K562 (cell line): ENCODE results near the gene PFAS. TPM values are rescaled to one million over a fixed set of nuclear protein-coding genes. Genes with fewer than 3 reads are reported as not detected.

Source experiments
- ARNT ChIP-seq, 2 experiments: fragments of 450-650 bp; IDR thresholded peaks; 2 replicates each; pipeline ENCODE4 v1.6.1; 2016; ENCODE audit warnings: mild to moderate bottlenecking in 1 of 2
- DDX20 ChIP-seq: fragments of 450-650 bp; IDR thresholded peaks from 2 replicates; pipeline ENCODE4 v1.6.1; 2016; ENCODE audit warnings: missing genetic modification characterization, low read depth, mild to moderate bottlenecking, missing compliant biosample characterization, moderate library complexity
- GABPB2 ChIP-seq: fragments of 250-450 bp; sonication (Bioruptor Pico); conservative IDR thresholded peaks from 2 replicates; pipeline ENCODE4 v1.5.1; 2021; ENCODE audit warnings: mild to moderate bottlenecking
- HEY1 ChIP-seq: fragments of 250-450 bp; sonication (Bioruptor Pico); IDR thresholded peaks from 2 replicates; pipeline ENCODE4 v1.5.0; 2020; ENCODE audit warnings: mild to moderate bottlenecking, moderate library complexity, borderline replicate concordance
- HOXB6 ChIP-seq: fragments of 250-450 bp; sonication (Bioruptor Pico); IDR thresholded peaks from 2 replicates; pipeline ENCODE4 v1.5.1; 2022; ENCODE audit warnings: mild to moderate bottlenecking, borderline replicate concordance
- KDM1A ChIP-seq, 2 experiments: fragments of 450-650 bp; IDR thresholded peaks; 2 replicates each; pipeline ENCODE4 v1.6.1; 2016; ENCODE audit warnings: mild to moderate bottlenecking in 2 of 2
- MBD2 ChIP-seq: sonication (generic); IDR thresholded peaks from 2 replicates; pipeline ENCODE4 v1.6.1; 2016; ENCODE audit warnings: low read depth, borderline replicate concordance
- NFIX ChIP-seq: fragments of 250-450 bp; sonication (Bioruptor Pico); IDR thresholded peaks from 2 replicates; pipeline ENCODE4 v1.4.0; 2020; ENCODE audit warnings: low read depth, mild to moderate bottlenecking, moderate library complexity
- NR2C2 ChIP-seq, 2 experiments: fragments of 200-800 bp in 1 of 2; sonication (Bioruptor generic) in 1 of 2; sonication (generic) in 1 of 2; formaldehyde crosslinking in 1 of 2; IDR thresholded peaks; 2 replicates each; pipeline versions ENCODE4 v1.6.1 to v1.8.0; 2016 to 2022; ENCODE audit warnings: mild to moderate bottlenecking in 1 of 2, missing compliant biosample characterization in 1 of 2, missing genetic modification characterization in 1 of 2, missing genetic modification reagents in 1 of 2
- NUFIP1 ChIP-seq: fragments of 450-650 bp; IDR thresholded peaks from 2 replicates; pipeline ENCODE4 v1.6.1; 2018; ENCODE audit not compliant: partially characterized antibody
- PRPF4 ChIP-seq: fragments of 200-400 bp; formaldehyde crosslinking; IDR thresholded peaks from one replicate; pipeline ENCODE4 v1.6.1; 2017; ENCODE audit warnings: low read length, low read depth, mild to moderate bottlenecking; ENCODE audit not compliant: insufficient read depth, poor library complexity, severe bottlenecking
- SP1 ChIP-seq: sonication (generic); formaldehyde crosslinking; IDR thresholded peaks from 2 replicates; pipeline ENCODE4 v1.8.1; 2022; ENCODE audit warnings: mild to moderate bottlenecking, missing genetic modification reagents
- SRSF1 ChIP-seq: fragments of 200-400 bp; formaldehyde crosslinking; IDR thresholded peaks from 2 replicates; pipeline ENCODE4 v1.6.1; 2017; ENCODE audit warnings: mild to moderate bottlenecking, low read depth, low read length, moderate library complexity
- TAL1 ChIP-seq: fragments of 450-650 bp; IDR thresholded peaks from 2 replicates; pipeline ENCODE4 v1.6.1; 2016; ENCODE audit warnings: mild to moderate bottlenecking
- VEZF1 ChIP-seq: fragments of 200-800 bp; sonication (Bioruptor generic); IDR thresholded peaks from 2 replicates; pipeline ENCODE4 v1.6.1; 2017; ENCODE audit warnings: missing genetic modification characterization, missing compliant biosample characterization
- ZBTB7A ChIP-seq: IDR thresholded peaks from 2 replicates; pipeline ENCODE4 v1.6.1; 2011; ENCODE audit warnings: low read depth, mild to moderate bottlenecking, low read length, moderate library complexity, borderline replicate concordance; ENCODE audit not compliant: control insufficient read depth
- ZNF253 ChIP-seq: fragments of 250-450 bp; sonication (Bioruptor Pico); conservative IDR thresholded peaks from 2 replicates; pipeline ENCODE4 v1.6.1; 2021; ENCODE audit warnings: mild to moderate bottlenecking
- ZNF282 ChIP-seq: sonication (generic); formaldehyde crosslinking; IDR thresholded peaks from 2 replicates; pipeline ENCODE4 v1.8.1; 2023; ENCODE audit warnings: missing genetic modification reagents
- ZNF408 ChIP-seq: fragments of 250-450 bp; sonication (Bioruptor Pico); IDR thresholded peaks from 2 replicates; pipeline ENCODE4 v1.4.0; 2020; ENCODE audit warnings: low read depth, mild to moderate bottlenecking, moderate library complexity
- ZNF668 ChIP-seq: fragments of 250-450 bp; sonication (Bioruptor Pico); IDR thresholded peaks from 2 replicates; pipeline ENCODE4 v1.8.0; 2022; ENCODE audit warnings: mild to moderate bottlenecking, inconsistent platforms
- polyA plus RNA-seq, 8 experiments: library from polyadenylated mRNA; depleted of rRNA in 4 of 8; stranded (reverse) in 5 of 8; unstranded in 3 of 8; fragments of >200 nt; fragmentation: Nextera tagmentation in 2 of 8; fragmentation: Illumina TruSeq in 1 of 8; extraction: Ambion mirVana in 2 of 8; extraction: Trizol in 1 of 8; gene quantifications; 2 replicates each; pipeline versions ENCODE4 v1.2.1 to v1.2.3, GENCODE V29; 2011 to 2014; ENCODE audit warnings: inconsistent platforms in 1 of 8, missing spikeins in 1 of 8
- total RNA-seq, 7 experiments: library from RNA; depleted of rRNA in 6 of 7; stranded (reverse); fragments of >200 nt in 6 of 7; fragmentation: Illumina TruSeq in 2 of 7; extraction: Trizol in 2 of 7; gene quantifications; 2 replicates each; pipeline versions ENCODE4 v1.2.1 to v1.2.3, GENCODE V29; 2011 to 2021; ENCODE audit warnings: low replicate concordance in 1 of 7
- TF ChIP-seq, protein P1 (sequence below): IDR thresholded peaks from 2 replicates; pipeline ENCODE4 v1.6.1; 2014; ENCODE audit warnings: antibody characterized with exemption
- TF ChIP-seq, protein P2 (sequence below): fragments of 200-800 bp; sonication (Bioruptor generic); IDR thresholded peaks from 2 replicates; pipeline ENCODE4 v1.6.1; 2017; ENCODE audit warnings: missing genetic modification characterization, missing compliant biosample characterization
- TF ChIP-seq, protein P3 (sequence below): fragments of 450-650 bp; conservative IDR thresholded peaks from 2 replicates; pipeline ENCODE4 v1.6.1; 2016; ENCODE audit warnings: missing genetic modification characterization, low read depth, mild to moderate bottlenecking, control low read depth, missing compliant biosample characterization

PFAS gene
- total and polyA plus RNA-seq, 9 of the 15 experiments (the other 6 are each of a cell fraction or from before 2014, with no cell fraction given), result 11.6 to 131 (median 43.9) TPM

DNA sequence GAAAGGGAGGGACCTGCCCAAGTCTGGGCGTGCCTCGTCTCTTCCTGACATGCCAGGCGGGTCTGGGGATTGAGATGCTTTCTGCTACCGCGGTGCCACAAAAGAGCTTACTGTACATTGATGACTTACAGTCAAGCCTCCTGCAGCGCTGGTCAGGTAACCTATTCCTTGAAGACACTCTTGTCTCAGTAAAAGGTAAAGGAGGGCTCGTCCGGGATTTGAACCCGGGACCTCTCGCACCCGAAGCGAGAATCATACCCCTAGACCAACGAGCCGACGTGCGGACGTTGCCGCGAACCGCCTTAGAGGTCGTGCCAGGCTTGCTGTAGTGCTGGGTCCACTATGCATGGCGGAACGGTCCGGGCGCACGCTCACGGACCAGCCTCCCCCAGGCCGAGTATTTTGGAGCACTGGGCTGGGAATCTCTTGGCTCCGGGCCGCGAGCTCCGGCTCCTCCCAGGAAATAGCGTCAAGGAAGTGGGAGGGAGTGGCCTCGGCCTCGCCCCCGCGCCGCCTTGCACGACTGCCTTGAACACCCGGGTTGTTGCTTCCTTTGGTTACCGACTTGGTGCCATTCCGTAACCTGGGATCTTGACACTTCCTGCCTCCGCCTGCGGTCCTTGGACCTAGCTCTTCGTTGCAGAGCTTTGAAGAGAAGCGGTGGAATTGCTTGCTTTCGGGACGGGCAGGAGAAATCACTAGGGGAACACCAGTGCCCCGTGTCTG lies 26.3 kb upstream of the PFAS start (continued):
- TF ChIP-seq, protein P1, sequence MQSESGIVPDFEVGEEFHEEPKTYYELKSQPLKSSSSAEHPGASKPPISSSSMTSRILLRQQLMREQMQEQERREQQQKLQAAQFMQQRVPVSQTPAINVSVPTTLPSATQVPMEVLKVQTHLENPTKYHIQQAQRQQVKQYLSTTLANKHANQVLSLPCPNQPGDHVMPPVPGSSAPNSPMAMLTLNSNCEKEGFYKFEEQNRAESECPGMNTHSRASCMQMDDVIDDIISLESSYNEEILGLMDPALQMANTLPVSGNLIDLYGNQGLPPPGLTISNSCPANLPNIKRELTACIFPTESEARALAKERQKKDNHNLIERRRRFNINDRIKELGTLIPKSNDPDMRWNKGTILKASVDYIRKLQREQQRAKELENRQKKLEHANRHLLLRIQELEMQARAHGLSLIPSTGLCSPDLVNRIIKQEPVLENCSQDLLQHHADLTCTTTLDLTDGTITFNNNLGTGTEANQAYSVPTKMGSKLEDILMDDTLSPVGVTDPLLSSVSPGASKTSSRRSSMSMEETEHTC, result no peak
- TF ChIP-seq SP1 (CRISPR knock-in tag), result peak; percentile 64
- no peak for TF ChIP-seq TAL1
- no peak for TF ChIP-seq KDM1A (IDR thresholded peaks at IDR 0.05)
- TF ChIP-seq MBD2, result no peak
- no peak for TF ChIP-seq NFIX (CRISPR knock-in tag)
- no peak; the same call in none of the 2 replicates for TF ChIP-seq VEZF1
- no peak for TF ChIP-seq NUFIP1
- TF ChIP-seq SRSF1, result no peak
- TF ChIP-seq ZNF282 (CRISPR knock-in tag), result no peak
- TF ChIP-seq, protein P2, sequence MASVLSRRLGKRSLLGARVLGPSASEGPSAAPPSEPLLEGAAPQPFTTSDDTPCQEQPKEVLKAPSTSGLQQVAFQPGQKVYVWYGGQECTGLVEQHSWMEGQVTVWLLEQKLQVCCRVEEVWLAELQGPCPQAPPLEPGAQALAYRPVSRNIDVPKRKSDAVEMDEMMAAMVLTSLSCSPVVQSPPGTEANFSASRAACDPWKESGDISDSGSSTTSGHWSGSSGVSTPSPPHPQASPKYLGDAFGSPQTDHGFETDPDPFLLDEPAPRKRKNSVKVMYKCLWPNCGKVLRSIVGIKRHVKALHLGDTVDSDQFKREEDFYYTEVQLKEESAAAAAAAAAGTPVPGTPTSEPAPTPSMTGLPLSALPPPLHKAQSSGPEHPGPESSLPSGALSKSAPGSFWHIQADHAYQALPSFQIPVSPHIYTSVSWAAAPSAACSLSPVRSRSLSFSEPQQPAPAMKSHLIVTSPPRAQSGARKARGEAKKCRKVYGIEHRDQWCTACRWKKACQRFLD (CRISPR knock-in tag), result no peak
- no peak for TF ChIP-seq DDX20 (tag)
- TF ChIP-seq NR2C2 (CRISPR knock-in tag; IDR thresholded peaks at IDR 0.05), result peak; percentile 59; the same call in 1 of the 2 replicates
- TF ChIP-seq NR2C2 (tag; IDR thresholded peaks at IDR 0.05), result peak; percentile 3; the same call in 1 of the 2 replicates
- no peak for TF ChIP-seq HEY1 (CRISPR knock-in tag)
- no peak for TF ChIP-seq ZNF408 (CRISPR knock-in tag)
- TF ChIP-seq GABPB2 (CRISPR knock-in tag), result no peak
- no peak for TF ChIP-seq ZNF253 (CRISPR knock-in tag)
- no peak for TF ChIP-seq ZNF668 (CRISPR knock-in tag)
- TF ChIP-seq HOXB6 (CRISPR knock-in tag), result no peak
- TF ChIP-seq PRPF4, result no peak
- TF ChIP-seq ARNT (IDR thresholded peaks at IDR 0.05), result peak; percentile 58 to 78; a peak in 3 of 4 replicates
- no peak for TF ChIP-seq ZBTB7A
- TF ChIP-seq, protein P3, sequence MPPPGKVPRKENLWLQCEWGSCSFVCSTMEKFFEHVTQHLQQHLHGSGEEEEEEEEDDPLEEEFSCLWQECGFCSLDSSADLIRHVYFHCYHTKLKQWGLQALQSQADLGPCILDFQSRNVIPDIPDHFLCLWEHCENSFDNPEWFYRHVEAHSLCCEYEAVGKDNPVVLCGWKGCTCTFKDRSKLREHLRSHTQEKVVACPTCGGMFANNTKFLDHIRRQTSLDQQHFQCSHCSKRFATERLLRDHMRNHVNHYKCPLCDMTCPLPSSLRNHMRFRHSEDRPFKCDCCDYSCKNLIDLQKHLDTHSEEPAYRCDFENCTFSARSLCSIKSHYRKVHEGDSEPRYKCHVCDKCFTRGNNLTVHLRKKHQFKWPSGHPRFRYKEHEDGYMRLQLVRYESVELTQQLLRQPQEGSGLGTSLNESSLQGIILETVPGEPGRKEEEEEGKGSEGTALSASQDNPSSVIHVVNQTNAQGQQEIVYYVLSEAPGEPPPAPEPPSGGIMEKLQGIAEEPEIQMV (tag), result peak; percentile 66; the same call in 1 of the 2 replicates
